Endothelial cell of umbilical vein (primary cell): ENCODE results near the gene APOC3. TPM values are rescaled to one million over a fixed set of nuclear protein-coding genes. Genes with fewer than 3 reads are reported as not detected.

Source experiments
- BruUV-seq: library from RNA; stranded (reverse); fragments of 400-500 nt; replicated peaks from 2 replicates; lab custom pipeline; 2021; lab: Mats Ljungman, UMichigan
- CTCF ChIA-PET: fragments of 300-600, 350-600 bp; sonication (Branson Sonifier 250); formaldehyde crosslinking; loops from one replicate; lab custom pipeline; 2021; ENCODE audit warnings: antibody characterized with exemption, inconsistent platforms; lab: Charles Lee
- POLR2A ChIA-PET: fragments of 300-600, 350-600 bp; sonication (Branson Sonifier 250); formaldehyde crosslinking; loops from one replicate; lab custom pipeline; 2021; ENCODE audit warnings: antibody characterized with exemption, inconsistent platforms; lab: Charles Lee
- DNase-seq: peaks from one replicate; pipeline ENCODE4 v3.0.0-alpha.2; 2011; ENCODE audit warnings: low read depth, low spot score
- FAIRE-seq: peaks from 2 replicates; lab custom pipeline; 2011; peaks lifted over from hg19 to GRCh38; lab: Jason Lieb, UNC
- H2AFZ ChIP-seq: 2 replicates; pipeline ENCODE4 v1.6.0; 2012; ENCODE audit warnings: low read depth, low read length, control low read depth, inconsistent platforms
- H3K27ac ChIP-seq: 2 replicates; pipeline ENCODE4 v1.5.1; 2011; ENCODE audit warnings: low read depth, mild to moderate bottlenecking, control low read depth, low read length, moderate library complexity; ENCODE audit not compliant: insufficient read depth
- H3K27me3 ChIP-seq, 2 experiments: 2 replicates each; pipeline versions ENCODE4 v1.6.0 to v1.6.1; 2011; ENCODE audit warnings: low read length in 2 of 2, mixed read lengths in 1 of 2; ENCODE audit not compliant: control insufficient read depth in 2 of 2, insufficient read depth in 2 of 2
- H3K36me3 ChIP-seq, 2 experiments: 2 replicates in 1 of 2; 3 replicates in 1 of 2; pipeline ENCODE4 v1.5.1; 2011; ENCODE audit warnings: low read length in 2 of 2, mild to moderate bottlenecking in 1 of 2, moderate library complexity in 1 of 2; ENCODE audit not compliant: control insufficient read depth in 2 of 2, insufficient read depth in 2 of 2; ENCODE audit errors: extremely low read depth in 1 of 2
- H3K4me1 ChIP-seq: 3 replicates; pipeline ENCODE4 v1.5.1; 2011; ENCODE audit warnings: mild to moderate bottlenecking, low read length; ENCODE audit not compliant: control insufficient read depth, insufficient read depth; ENCODE audit errors: extremely low read depth
- H3K4me2 ChIP-seq: 2 replicates; pipeline ENCODE4 v1.6.1; 2011; ENCODE audit warnings: low read length, control low read depth, mixed read lengths; ENCODE audit not compliant: insufficient read depth
- H3K4me3 ChIP-seq, 3 experiments: fragments of 200-600 bp in 1 of 3; sonication (generic), shearing (Covaris generic) in 1 of 3; replicated peaks in 1 of 3; 2 replicates each; pipeline ENCODE4 v1.5.1; 2011 to 2016; ENCODE audit warnings: control low read depth in 3 of 3, low read length in 3 of 3, mild to moderate bottlenecking in 2 of 3, inconsistent platforms in 1 of 3, low read depth in 1 of 3, moderate library complexity in 1 of 3; ENCODE audit not compliant: insufficient read depth in 1 of 3
- H3K79me2 ChIP-seq: 2 replicates; pipeline ENCODE4 v1.6.0; 2012; ENCODE audit warnings: low read length, inconsistent platforms; ENCODE audit not compliant: control insufficient read depth, insufficient read depth
- H3K9ac ChIP-seq: replicated peaks from 2 replicates; pipeline ENCODE3; 2011; ENCODE audit warnings: low read length, control low read depth; ENCODE audit not compliant: insufficient read depth; ENCODE audit errors: extremely low read depth
- H3K9me1 ChIP-seq: replicated peaks from 3 replicates; pipeline ENCODE4 v1.6.0; 2011; ENCODE audit warnings: mild to moderate bottlenecking, low read length; ENCODE audit not compliant: control insufficient read depth, insufficient read depth; ENCODE audit errors: extremely low read depth
- H3K9me3 ChIP-seq: replicated peaks from 2 replicates; pipeline ENCODE4 v1.5.1; 2012; ENCODE audit warnings: low read length, inconsistent platforms; ENCODE audit not compliant: control insufficient read depth, insufficient read depth
- H4K20me1 ChIP-seq: replicated peaks from 2 replicates; pipeline ENCODE3; 2011; ENCODE audit warnings: mild to moderate bottlenecking, low read length; ENCODE audit not compliant: control insufficient read depth, insufficient read depth; ENCODE audit errors: extremely low read depth
- CTCF ChIP-seq, 2 donors: IDR thresholded peaks; 1 replicate in 1 of 2; 2 replicates in 1 of 2; pipeline ENCODE4 v1.5.1; 2011; ENCODE audit warnings: low read length in 2 of 2, mild to moderate bottlenecking in 2 of 2, moderate library complexity in 2 of 2, control low read depth in 1 of 2, inconsistent platforms in 1 of 2, low read depth in 1 of 2; ENCODE audit not compliant: insufficient read depth in 1 of 2; ENCODE audit errors: extremely low read depth in 1 of 2
- EZH2 ChIP-seq: IDR thresholded peaks from 2 replicates; pipeline ENCODE4 v1.6.1; 2012; ENCODE audit warnings: borderline replicate concordance, low read depth, mild to moderate bottlenecking, moderate library complexity, low read length, inconsistent platforms; ENCODE audit not compliant: severe bottlenecking
- FOS ChIP-seq: IDR thresholded peaks from 2 replicates; pipeline ENCODE4 v1.6.1; 2011; ENCODE audit warnings: mild to moderate bottlenecking, low read length, moderate library complexity, borderline replicate concordance; ENCODE audit not compliant: insufficient read depth
- JUN ChIP-seq: IDR thresholded peaks from 2 replicates; pipeline ENCODE4 v1.6.1; 2011; ENCODE audit warnings: borderline replicate concordance, low read depth; ENCODE audit not compliant: insufficient read length, insufficient read depth
- MYC ChIP-seq: IDR thresholded peaks from one replicate; pipeline ENCODE4 v1.6.1; 2011; ENCODE audit warnings: mild to moderate bottlenecking, low read depth, low read length
- POLR2A ChIP-seq: IDR thresholded peaks from 2 replicates; pipeline ENCODE4 v1.6.1; 2012; ENCODE audit warnings: low read depth, mild to moderate bottlenecking, control low read depth, low read length
- POLR2AphosphoS5 ChIP-seq: IDR thresholded peaks from 2 replicates; pipeline ENCODE4 v1.6.1; 2012; ENCODE audit warnings: low read depth, mild to moderate bottlenecking, control low read depth, low read length, moderate library complexity; ENCODE audit not compliant: insufficient read depth
- dilution Hi-C: fragments of 300-500 bp; cut with MboI; formaldehyde crosslinking; loops from one replicate; pipeline ENCODE4 v1.15.0; 2019; ENCODE audit warnings: low sequenced_read_pairs; ENCODE audit not compliant: extremely low pct_ligation_motif_present
- intact Hi-C: fragments of 100-400 bp; cut with micrococcal nuclease; formaldehyde crosslinking; loops from one replicate; pipeline ENCODE4 v1.10.0; 2022
- polyA plus RNA-seq, 4 experiments: library from polyadenylated mRNA; depleted of rRNA in 3 of 4; stranded (reverse) in 3 of 4; unstranded in 1 of 4; fragments of >200 nt; gene quantifications; 2 replicates each; pipeline versions ENCODE4 v1.2.1 to v1.2.3, GENCODE V29; 2011 to 2012; ENCODE audit warnings: missing spikeins in 1 of 4
- total RNA-seq: library from RNA; stranded (reverse); gene quantifications from 2 replicates; pipeline ENCODE4 v1.2.3, GENCODE V29; 2021

APOC3 gene
- total and polyA plus RNA-seq, 2 donors (not counting 3 experiments of a cell fraction or from before 2014, with no cell fraction given): not detected

- intact Hi-C loops: loop anchor here (5.0 kb wide), 1 partner anchor 105 kb away; no protein-coding TSS in a partner anchor
- ChIA-PET CTCF (interaction anchor here (0.6 to 5.0 kb wide), 8 partner anchors 13 to 272 kb away, joined by 3 to 272 read pairs (median 8); partner anchors contain the start of genes APOA4, APOA5 and ZPR1), POLR2A (no interaction called here)
- DNase-seq (no peak), FAIRE-seq (no peak)
- Histone ChIP-seq H3K9ac (no peak within 1 kb of the TSS), H3K9me3 (no peaks in the 10 kb centered on the region), H3K27ac (no peak within 1 kb of the TSS), H3K9me1 (no peaks in the 10 kb centered on the region), H4K20me1 (no peaks in the 10 kb centered on the region), H3K36me3 (no peaks in the 10 kb centered on the region), H3K4me3 (no peak within 1 kb of the TSS), H3K27me3 (no peaks in the 10 kb centered on the region), H2AFZ (no peak within 1 kb of the TSS), H3K4me1 (peaks cover 6% of the 10 kb centered on the region), H3K79me2 (no peaks in the 10 kb centered on the region), H3K4me2 (no peak within 1 kb of the TSS)
- dilution Hi-C loops: no loop called here
- BruUV-seq: no TSS peak
- no peak for TF ChIP-seq POLR2A
- TF ChIP-seq CTCF (IDR thresholded peaks at IDR 0.05; ENCODE audit: extremely low read depth in 1 of 2, insufficient read depth in 1 of 2, low read depth in 1 of 2, low read length in 2 of 2): no peak
- TF ChIP-seq JUN: no peak
- TF ChIP-seq MYC: no peak
- TF ChIP-seq POLR2AphosphoS5: no peak
- TF ChIP-seq FOS: no peak
- no peak for TF ChIP-seq EZH2
These were observed 7.8 kb downstream of the APOC3 start, which contains the start of gene APOA1 for GRCh38 chr11:116837231-116838091. Gene APOA1 (minus strand): TSS chr11:116837622. CDS start chr11:116837387, 235 bp downstream.
